Thyroid gland (tissue), 4 donors: ENCODE data around the gene RBMX2.

Source experiments
- CTCF ChIP-seq, 6 experiments: fragments of 200-600 bp in 3 of 6; fragments of 450-650 bp in 3 of 6; sonication (generic) in 3 of 6; IDR thresholded peaks; one replicate each; pipeline ENCODE4 v1.5.1; 2016 to 2019; ENCODE audit warnings: antibody characterized with exemption in 6 of 6, mild to moderate bottlenecking in 2 of 6, inconsistent platforms in 1 of 6, moderate library complexity in 1 of 6
- POLR2A ChIP-seq, 2 donors: fragments of 450-650 bp; IDR thresholded peaks; one replicate each; pipeline ENCODE4 v1.6.1; 2017; ENCODE audit warnings: antibody characterized with exemption in 2 of 2, mild to moderate bottlenecking in 2 of 2, moderate library complexity in 1 of 2

- TF ChIP-seq POLR2A (IDR thresholded peaks at IDR 0.05) = no peak
- TF ChIP-seq CTCF (IDR thresholded peaks at IDR 0.05) = no peak
Measured at GRCh38 chrX:130418066-130418465, 16.3 kb downstream of the RBMX2 start.
